NCI-H1092 treated with DMSO at 0.1 percent for 48 hours (cell line): ENCODE results near the gene ZIC1.

Experiments
- DNase-seq: peaks from one replicate; lab custom pipeline; 2025; lab: John Stamatoyannopoulos, UW

Gene ZIC1

GRCh38 chr3:147410116-147410525, 956 bp downstream of the ZIC1 start:
- no peak for DNase-seq

- DNase-seq = no peak
Observed at GRCh38 chr3:147410526-147411237, 1.5 kb downstream of the ZIC1 start.

GRCh38 chr3:147411238-147411814, 2.2 kb downstream of the ZIC1 start:
- no peak for DNase-seq

- DNase-seq = no peak
Observed at GRCh38 chr3:147411815-147412241, 2.7 kb downstream of the ZIC1 start.

GRCh38 chr3:147412261-147412916, 3.2 kb downstream of the ZIC1 start:
- no peak for DNase-seq

- DNase-seq = no peak
Observed at GRCh38 chr3:147412917-147413685, 3.9 kb downstream of the ZIC1 start.

GRCh38 chr3:147413686-147414389, 4.7 kb downstream of the ZIC1 start:
- no peak for DNase-seq

- DNase-seq = no peak
Observed at GRCh38 chr3:147414390-147415138, 5.4 kb downstream of the ZIC1 start.

- DNase-seq = no peak
Observed at GRCh38 chr3:147415286-147415685, 6.1 kb downstream of the ZIC1 start.

GRCh38 chr3:147415874-147416273, 6.7 kb downstream of the ZIC1 start:
- no peak for DNase-seq

GRCh38 chr3:147416931-147417330, 7.8 kb downstream of the ZIC1 start:
- no peak for DNase-seq

GRCh38 chr3:147417551-147418295, 8.6 kb downstream of the ZIC1 start:
- DNase-seq = no peak

- no peak for DNase-seq
Observed at GRCh38 chr3:147418371-147418781, 9.2 kb downstream of the ZIC1 start.

- no peak for DNase-seq
Observed at GRCh38 chr3:147418808-147419701, 9.9 kb downstream of the ZIC1 start.

- DNase-seq = no peak
Observed at GRCh38 chr3:147419781-147420224, 10.6 kb downstream of the ZIC1 start.

- DNase-seq = no peak
Observed at GRCh38 chr3:147420353-147421183, 11.4 kb downstream of the ZIC1 start.

GRCh38 chr3:147421184-147421912, 12.2 kb downstream of the ZIC1 start:
- no peak for DNase-seq

- DNase-seq = no peak
Observed at GRCh38 chr3:147422196-147422595, 13.0 kb downstream of the ZIC1 start.
